Stimulated activated CD8-positive, alpha-beta memory T cell treated with anti-CD3 and anti-CD28 coated beads, Interleukin-4, amount 100 ng/mL, for 48 hours (primary cell): ENCODE results near the gene MTTP.

ENCODE experiments used
- DNase-seq: peaks from one replicate; pipeline ENCODE4 v3.0.0-alpha.2; 2020

The MTTP gene

DNA sequence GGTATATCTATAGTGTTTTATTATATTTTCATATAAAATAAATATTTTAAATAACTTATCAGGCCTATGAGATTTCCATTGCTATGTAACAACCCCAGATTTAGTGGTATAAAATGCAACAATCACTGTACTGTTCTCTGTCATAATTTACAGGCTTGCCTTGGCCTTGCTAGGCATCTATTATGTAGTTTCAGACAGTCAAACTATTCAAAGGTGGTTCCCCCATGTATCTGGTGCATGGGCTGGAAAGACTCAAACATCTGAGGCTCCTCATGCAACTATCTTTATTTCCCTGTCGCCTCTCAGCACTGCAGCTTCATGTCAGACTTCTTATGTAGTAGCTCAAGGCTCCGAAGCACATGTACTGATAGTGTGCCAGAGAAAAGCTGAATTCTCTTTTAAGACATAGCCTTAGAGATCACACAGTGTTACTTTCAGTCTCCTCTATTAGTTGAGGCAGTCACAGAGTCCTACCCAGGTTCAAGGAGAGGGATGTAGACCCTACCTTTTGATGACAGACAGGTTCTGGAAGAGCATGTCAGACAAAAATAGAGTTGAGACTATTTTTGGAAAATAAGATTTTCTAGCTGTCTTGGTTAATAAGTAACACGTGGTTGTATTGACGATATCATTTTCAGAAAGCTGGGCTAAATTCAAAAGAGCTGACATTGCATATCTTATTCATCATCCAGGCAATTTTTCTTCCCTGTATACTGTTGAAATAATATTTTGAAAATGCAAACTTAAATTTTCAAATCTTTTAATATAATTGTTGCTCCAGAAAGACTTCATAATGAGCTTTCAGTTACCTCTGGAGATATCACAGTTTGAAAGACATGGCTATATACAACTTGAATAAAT is 19.4 kb downstream of the MTTP start:
- no peak for DNase-seq

DNA sequence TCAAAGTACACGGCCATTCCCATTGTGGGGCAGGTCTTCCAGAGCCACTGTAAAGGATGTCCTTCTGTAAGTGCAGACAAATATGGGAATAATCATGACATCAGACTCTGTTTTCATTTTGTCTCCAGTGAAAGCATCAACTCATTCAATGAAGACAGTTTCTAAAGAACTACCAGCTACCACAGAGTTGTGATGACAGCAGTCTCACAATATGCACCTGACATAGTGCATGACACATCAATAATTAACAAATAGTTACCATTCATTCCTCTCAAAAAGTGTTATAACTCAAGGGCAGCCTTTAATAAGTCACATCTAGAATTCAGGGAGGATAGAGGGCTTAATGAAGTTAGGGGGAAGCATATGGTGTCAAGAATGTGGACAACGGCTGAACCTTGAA is 20.2 kb downstream of the MTTP start:
- DNase-seq, result no peak

DNA sequence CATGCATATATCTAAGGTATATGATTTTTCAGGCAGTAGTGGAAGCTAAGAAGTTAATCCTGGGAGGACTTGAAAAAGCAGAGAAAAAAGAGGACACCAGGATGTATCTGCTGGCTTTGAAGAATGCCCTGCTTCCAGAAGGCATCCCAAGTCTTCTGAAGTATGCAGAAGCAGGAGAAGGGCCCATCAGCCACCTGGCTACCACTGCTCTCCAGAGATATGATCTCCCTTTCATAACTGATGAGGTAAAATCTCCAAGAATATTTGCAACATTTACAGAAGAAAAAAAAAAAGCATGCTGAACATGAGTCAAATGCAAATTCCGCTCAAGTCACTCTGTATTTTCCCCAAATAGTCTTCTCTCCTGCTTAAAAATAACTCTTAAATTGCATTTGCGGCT is 32.1 kb downstream of the MTTP start:
- no peak for DNase-seq

DNA sequence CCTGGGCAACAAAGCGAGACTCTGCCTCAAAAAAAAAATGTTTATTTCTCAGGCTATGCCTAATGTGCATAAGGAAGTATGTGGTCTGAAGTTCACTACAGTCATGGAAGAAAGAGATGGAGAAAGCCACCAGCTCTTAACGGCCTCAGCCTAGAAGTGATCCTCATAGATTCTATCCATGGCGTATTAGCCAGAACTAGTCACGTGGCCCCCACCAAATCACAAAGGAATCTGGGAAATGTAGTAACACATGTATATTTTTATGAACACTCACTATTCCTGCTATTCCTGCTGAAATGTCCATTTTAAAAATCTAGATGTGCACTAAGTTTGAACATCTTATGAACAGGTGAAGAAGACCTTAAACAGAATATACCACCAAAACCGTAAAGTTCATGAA is 33.8 kb downstream of the MTTP start:
- DNase-seq, result no peak

- no peak for DNase-seq
These were observed 36.1 kb downstream of the MTTP start for GRCh38 chr4:99610605-99611175.

DNA sequence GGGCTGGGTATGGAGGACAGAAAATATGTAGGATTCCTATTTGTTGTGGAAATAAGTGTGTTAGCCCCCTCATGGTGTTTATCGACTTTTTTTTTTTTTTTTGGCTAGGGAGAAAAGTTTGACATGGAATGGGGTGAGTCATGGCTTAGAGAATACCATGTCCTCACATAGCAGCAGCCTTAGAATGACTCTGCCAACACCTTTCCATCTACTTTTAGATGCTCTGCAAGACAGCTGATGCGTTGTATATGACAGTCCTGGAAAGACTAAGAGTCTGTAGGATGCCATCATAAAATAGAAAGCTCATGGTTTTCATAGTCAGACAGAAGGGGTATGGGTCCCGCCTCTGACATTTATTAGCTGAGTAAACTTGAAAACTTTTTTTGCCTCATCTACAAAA is 37.7 kb downstream of the MTTP start:
- no peak for DNase-seq

DNA sequence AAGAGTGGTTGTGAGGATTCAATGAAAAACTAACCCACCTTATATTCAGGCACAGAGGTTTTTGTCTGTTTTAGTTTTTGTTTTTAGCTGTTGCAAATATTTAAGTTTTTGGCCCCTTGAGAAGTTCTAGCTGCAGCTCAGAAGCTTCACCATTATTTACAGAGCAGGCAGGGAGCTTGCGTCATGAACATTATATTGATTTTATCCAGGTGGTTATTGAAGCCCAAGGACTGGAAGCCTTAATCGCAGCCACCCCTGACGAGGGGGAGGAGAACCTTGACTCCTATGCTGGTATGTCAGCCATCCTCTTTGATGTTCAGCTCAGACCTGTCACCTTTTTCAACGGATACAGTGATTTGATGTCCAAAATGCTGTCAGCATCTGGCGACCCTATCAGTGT is 38.1 kb downstream of the MTTP start:
- DNase-seq, result no peak

GRCh38 chr4:99614491-99614890 is 39.9 kb downstream of the MTTP start:
- no peak for DNase-seq

DNA sequence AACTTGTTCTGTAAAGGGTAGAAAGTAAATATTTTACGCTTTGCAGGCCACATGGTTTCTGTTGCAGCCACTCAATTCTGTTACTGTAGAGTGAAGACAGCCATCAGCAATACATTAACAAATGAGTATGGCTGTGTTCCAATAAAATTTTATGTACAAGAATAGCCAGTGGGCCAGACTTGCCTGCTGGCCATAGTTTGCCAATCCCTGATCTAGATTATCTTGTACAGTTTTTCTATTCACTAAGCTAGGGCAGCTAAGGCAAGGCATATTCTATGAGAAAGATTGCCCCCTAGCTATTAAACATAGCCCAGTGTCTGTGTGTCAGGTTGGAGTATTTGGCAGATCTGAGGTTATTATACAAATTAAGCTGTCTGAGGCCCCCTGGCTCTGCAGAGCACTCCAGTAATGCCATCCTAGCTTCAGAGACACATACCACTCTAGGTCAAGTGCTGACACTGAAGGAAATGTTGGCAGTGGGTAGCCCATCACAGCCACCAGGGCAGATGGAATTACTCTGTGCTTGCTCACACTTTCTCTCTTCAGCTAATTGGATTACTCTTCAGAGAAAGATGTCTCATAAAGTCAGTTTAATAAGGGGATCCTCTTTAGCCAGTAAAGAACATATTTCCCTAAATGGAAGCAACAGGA is 40.7 kb downstream of the MTTP start:
- DNase-seq, result no peak

DNA sequence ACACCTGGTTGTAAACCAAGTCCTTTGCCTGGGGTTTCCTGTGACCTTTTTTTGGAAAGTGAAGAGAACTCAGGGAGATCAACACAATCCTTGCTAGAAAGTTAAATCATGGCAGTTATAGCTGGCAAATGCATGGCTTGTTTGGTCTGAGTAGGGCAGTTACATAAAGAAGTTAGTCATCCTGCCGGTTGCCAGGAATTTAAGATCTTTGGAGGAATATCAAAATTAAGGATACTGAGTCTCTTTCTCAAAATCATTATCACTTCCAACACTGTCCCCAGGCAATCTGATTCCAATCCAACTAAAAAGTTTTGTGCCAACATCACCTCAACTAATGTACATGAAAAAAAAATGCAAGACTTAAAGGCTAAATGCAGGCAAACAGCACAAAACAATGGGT is 42.8 kb downstream of the MTTP start:
- no peak for DNase-seq

DNA sequence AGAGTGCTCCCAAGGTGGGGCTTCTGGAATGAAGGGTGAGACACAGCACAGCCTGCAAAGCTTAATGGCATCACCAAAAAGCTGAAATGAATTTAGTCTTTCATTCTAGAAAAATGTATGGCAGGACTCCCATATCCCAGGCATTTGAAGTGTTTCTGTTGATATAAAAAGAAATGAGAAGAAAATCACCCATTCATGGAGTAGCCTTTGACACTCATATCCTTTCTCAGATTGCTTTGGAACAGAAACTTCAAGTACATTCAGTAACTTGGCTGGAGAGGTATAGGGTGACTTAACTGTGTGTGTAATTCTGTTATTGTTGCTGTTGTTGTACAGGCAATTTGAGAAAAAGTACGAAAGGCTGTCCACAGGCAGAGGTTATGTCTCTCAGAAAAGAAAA is 47.7 kb downstream of the MTTP start:
- no peak for DNase-seq

DNA sequence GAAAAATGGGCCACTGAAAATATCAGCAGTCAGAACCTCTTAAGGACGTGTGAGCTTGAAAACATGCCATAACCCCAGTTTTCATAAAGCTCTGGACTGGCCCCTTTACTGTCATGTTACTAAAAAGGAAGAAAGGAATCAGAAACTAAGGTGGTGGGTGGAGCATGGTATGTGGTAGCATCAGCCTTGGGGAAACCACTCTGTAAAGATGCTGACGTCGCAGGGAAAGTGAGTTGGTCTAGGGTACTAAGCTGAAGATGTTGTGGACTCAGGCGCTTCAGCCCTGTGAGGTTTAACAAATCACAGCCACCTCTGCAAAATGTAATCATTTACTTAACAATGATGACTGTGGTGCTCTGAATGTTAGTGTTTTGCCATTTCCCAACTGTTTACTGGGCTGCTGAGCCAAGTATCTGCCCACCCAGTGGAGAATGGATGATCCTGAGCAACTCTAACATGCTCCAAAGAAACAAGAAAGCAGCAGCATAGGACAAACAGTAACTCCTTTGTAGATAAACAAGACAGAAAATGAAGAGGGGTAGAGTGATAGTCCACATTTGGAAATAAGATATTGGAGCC is 49.6 kb downstream of the MTTP start:
- DNase-seq, result no peak

DNA sequence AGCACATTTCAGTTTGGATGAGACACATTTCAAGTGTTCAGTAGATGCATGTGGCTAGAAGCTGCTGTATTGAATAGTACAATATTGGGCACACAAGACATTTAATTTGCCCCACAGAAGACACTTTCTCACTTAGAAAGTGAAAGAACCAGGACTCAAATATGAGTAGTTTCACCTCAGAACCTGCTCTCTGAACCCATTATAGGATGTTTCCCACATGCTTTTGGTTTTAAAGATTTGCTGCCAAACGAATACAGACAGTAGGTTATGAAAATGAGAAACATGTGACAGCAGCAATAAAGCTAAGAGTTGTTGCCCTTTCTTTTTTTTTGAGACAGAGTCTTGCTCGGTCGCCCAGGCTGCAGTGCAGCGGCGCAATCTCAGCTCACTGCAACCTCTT is 50.7 kb downstream of the MTTP start:
- no peak for DNase-seq

- DNase-seq, result no peak
These were observed 53.4 kb downstream of the MTTP start for GRCh38 chr4:99628040-99628439.

DNA sequence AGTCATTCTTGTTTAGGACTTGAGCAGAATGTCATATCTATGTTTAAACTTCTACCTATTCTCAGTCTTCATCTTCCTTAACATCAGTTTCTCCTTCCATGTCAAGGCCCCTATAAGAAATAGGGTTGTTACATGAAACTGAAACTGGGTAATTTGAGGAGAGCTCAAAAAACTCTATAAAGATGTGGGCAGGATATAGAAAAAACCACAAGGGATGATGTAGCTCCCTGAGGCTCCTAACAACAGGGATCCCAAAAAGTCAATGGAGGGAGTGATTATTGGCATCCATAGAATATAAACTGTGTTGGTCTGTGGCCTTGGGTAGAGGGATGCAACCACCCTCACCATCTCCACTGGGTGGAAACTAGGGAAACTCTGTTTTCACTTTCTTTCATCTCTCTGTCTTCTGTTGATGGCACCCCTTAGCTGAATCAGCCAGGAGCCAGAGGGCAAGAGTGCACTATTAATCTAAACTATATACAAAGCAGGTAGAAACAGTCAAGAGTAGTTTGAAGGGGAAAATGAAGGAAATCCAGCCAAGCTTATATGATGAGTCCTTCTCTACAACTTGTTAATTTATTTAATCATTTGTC is 55.4 kb downstream of the MTTP start:
- DNase-seq, result no peak

GRCh38 chr4:99630857-99631360 is 56.3 kb downstream of the MTTP start:
- DNase-seq, result no peak

GRCh38 chr4:99633772-99634171 is 59.1 kb downstream of the MTTP start:
- DNase-seq, result no peak

DNA sequence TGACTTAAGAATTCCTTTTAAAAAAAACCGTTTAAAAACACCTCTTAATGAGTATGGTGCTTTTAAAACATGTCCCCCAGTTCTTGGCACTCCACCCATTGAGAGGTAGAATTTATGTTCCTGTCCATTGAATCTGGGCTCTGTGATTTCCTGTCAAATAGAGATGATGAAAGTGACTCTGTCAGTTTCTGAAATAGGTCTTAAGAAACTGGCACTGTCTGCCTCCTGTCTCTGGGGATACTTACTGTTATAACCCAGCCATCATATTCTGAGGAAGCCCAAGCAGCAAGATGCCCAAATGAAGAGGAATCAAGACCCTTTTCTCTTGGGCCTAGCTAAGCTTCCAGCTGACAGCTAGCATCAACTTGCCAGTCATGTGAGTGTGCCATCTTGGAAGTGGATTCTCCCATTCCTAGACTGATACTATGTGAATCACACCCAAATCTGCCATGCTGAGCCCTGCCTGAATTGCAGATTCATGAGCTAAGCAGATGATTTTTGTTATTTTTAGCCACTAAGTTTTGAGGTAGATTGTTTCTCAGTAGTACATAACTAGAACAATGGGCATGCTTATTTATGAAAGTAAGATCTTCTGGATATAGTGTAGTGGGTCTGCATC is 60.2 kb downstream of the MTTP start:
- DNase-seq, result no peak

- no peak for DNase-seq
These were observed 61.0 kb downstream of the MTTP start for GRCh38 chr4:99635601-99636000.

DNA sequence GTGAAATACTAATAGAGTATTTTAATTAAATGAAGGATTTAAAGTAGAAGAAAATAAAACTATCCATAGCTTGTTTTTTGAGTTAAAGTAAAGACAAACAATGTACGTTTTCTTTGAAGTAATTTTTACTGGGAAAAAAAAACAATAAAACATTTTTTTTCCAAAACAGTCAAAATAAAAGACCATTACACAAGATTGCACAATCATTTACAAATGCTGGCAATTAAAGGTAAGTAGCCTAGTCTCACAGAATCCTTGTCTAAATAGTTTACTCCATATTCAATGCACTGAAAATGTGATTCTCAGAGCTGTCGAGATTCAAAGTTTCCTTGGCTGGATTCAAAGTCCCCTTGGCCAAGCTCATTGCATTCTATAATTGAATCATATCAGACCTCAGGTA is 61.8 kb downstream of the MTTP start:
- no peak for DNase-seq

GRCh38 chr4:99637174-99637573 is 62.5 kb downstream of the MTTP start:
- DNase-seq, result no peak

GRCh38 chr4:99640676-99641075 is 66.1 kb downstream of the MTTP start:
- DNase-seq, result no peak
